Measurements from ENCODE around the gene CMKLR1. TPM values are rescaled to one million over a fixed set of nuclear protein-coding genes. Genes with fewer than 3 reads are reported as not detected.

Gene CMKLR1
- total and polyA plus RNA-seq, 9 of the 15 experiments (the other 6 are each of a cell fraction or from before 2014, with no cell fraction given): 0.11 to 1.4 (median 0.20) TPM

DNA sequence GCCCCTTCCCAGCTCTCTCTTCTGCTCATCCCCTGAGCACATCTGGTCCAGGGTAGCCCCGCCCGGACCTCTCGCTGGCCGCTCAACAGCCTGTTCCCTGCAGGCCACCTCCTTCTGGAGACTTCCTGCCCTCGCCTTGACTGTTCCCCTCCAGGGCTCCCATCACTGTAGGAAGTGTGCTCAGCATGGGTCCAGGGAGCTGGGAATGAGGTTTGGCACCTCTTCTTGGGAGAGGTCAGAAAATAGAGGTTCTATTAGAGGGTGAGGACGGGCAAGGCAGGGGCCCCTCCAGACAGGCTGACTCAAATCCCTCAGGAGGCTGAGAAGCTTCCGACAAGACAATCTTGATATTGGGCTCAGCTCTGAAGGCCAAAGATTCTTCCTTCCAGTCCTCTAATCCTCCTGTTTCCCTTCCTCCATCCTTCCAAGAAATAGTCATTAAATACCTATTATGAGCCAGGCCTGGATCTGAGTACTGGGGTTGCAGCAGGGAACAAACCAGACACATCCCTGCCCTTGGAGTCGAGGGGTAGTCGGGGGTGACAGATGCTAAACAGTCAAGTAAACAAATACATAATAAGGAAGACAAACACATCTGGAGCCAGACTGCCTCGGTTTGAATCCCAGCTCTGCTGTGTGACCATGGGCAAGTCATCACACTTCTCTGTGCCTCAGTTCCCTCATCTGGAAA lies 30.6 kb downstream of the CMKLR1 start:
- POLR2A ChIA-PET: interaction anchor here (0.8 kb wide), 1 partner anchor 11 kb away, joined by 3 read pairs; no protein-coding TSS in a partner anchor
- Histone ChIP-seq H2AFZ (ENCODE audit: low read depth, low read length) (no peak overlapping the region), H3K27ac (ENCODE audit: extremely low read depth, low read depth, low read length) (no peak overlapping the region), H3K9me3 (replicated peaks; ENCODE audit: control insufficient read depth, insufficient read depth, low read depth, low read length) (no peaks in the 10 kb centered on the region), H3K27me3 (ENCODE audit: control insufficient read depth in 2 of 2, insufficient read depth in 2 of 2, low read length in 2 of 2) (peaks cover 24 to 48% of the 10 kb centered on the region in 2 experiments; a peak in 4 of 5 replicates), H3K4me3 (no peak overlapping the region), H4K20me1 (replicated peaks; ENCODE audit: control insufficient read depth, insufficient read depth, low read length) (0 out of 2 replicates have a peak, but pooled peaks cover 6% of the 10 kb centered on the region), H3K9me1 (ENCODE audit: control insufficient read depth, insufficient read depth, low read length) (no peaks in the 10 kb centered on the region), H3K4me2 (ENCODE audit: insufficient read depth, low read length) (no peak overlapping the region), H3K79me2 (ENCODE audit: control insufficient read depth, insufficient read depth, low read length) (no peaks in the 10 kb centered on the region), H3K36me3 (ENCODE audit: control insufficient read depth, insufficient read depth, low read length) (no peaks in the 10 kb centered on the region), H3K4me1 (replicated peaks in 1 of 2; ENCODE audit: control insufficient read depth in 2 of 2, insufficient read depth in 2 of 2, low read length in 2 of 2) (peaks cover 14 to 19% of the 10 kb centered on the region in 2 experiments), H3K9ac (ENCODE audit: insufficient read depth in 1 of 2, low read depth in 2 of 2, low read length in 2 of 2) (no peak overlapping the region; a peak in 1 of 4 replicates)
- TF ChIP-seq, protein P1, sequence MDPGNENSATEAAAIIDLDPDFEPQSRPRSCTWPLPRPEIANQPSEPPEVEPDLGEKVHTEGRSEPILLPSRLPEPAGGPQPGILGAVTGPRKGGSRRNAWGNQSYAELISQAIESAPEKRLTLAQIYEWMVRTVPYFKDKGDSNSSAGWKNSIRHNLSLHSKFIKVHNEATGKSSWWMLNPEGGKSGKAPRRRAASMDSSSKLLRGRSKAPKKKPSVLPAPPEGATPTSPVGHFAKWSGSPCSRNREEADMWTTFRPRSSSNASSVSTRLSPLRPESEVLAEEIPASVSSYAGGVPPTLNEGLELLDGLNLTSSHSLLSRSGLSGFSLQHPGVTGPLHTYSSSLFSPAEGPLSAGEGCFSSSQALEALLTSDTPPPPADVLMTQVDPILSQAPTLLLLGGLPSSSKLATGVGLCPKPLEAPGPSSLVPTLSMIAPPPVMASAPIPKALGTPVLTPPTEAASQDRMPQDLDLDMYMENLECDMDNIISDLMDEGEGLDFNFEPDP (CRISPR knock-in tag; IDR thresholded peaks at IDR 0.05): no peak
- TF ChIP-seq PHF8 (IDR thresholded peaks at IDR 0.05; ENCODE audit: borderline replicate concordance, low read length) (no peak), FOS (IDR thresholded peaks at IDR 0.05; ENCODE audit: extremely low read depth, insufficient read length) (no peak), DDX20 (tag; IDR thresholded peaks at IDR 0.05; ENCODE audit: low read depth) (no peak), SMARCA5 (IDR thresholded peaks at IDR 0.05) (no peak)
- TF ChIP-seq, protein P2, sequence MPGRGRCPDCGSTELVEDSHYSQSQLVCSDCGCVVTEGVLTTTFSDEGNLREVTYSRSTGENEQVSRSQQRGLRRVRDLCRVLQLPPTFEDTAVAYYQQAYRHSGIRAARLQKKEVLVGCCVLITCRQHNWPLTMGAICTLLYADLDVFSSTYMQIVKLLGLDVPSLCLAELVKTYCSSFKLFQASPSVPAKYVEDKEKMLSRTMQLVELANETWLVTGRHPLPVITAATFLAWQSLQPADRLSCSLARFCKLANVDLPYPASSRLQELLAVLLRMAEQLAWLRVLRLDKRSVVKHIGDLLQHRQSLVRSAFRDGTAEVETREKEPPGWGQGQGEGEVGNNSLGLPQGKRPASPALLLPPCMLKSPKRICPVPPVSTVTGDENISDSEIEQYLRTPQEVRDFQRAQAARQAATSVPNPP (IDR thresholded peaks at IDR 0.05; ENCODE audit: borderline replicate concordance, insufficient read depth, insufficient read length): no peak
- no peak for ATAC-seq
- BruUV-seq (replicated peaks): no TSS peak
- in situ Hi-C loops (cut with MboI): no loop called here
- intact Hi-C loops (cut with micrococcal nuclease): no loop called here
- WGBS (ENCODE audit: insufficient coverage, low coverage, missing lambda C conversion rate): 4% methylated on average over 10 of the region's 10 CpGs
- CTCF ChIA-PET (ENCODE audit: low intra/inter-chr PET ratio): no interaction called here
- FAIRE-seq: no peak
- DNase-seq (ENCODE audit: extremely low read depth in 1 of 4, low spot score in 3 of 4): no peak

Data from K562 (cell line).